GM19467 (cell line): ENCODE results near the gene ATP9A.
"Not testable (repeated sequence)": the region's sequence is repeated elsewhere in the genome, so short reads cannot be mapped to it uniquely, and the experiment has no call there.

Source experiments
- ATAC-seq: cut with Tn5 transposase; IDR thresholded peaks from one replicate; pipeline ENCODE4 v1.9.1; 2021; ENCODE audit warnings: mild to moderate bottlenecking, moderate library complexity; ENCODE audit not compliant: unreplicated experiment

ATP9A gene

DNA sequence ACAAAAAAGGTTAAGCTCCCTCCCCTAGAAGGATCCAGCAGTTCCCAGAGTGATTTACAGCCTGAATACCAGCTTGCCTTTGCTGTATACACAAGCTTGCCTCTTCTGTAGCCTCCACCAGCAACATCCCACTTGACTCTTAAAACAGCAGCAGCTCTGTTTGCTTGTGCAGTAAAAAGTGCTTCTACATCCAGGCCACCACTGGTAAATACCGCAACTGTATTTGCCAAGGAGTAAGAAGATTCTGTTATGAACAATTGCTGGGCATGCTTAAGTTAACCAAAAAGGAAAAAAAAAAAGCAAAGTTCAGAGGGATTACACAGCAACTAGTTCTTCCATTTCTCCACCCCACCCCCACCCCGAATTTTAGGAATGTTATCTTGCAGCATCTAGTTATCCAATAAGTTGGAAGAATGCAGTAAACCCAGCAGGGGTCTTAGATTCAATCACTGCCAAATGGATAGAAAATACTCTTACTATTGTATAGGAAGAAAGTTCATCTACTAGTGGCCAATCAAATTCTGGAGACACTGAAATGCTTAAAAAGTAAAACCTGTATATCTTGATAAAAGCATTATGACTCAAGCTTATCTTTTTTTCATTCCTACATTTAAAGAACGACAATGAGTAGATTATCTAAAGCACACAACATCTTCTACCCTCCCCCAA, 29.3 kb upstream of the ATP9A start:
- ATAC-seq, result no peak

DNA sequence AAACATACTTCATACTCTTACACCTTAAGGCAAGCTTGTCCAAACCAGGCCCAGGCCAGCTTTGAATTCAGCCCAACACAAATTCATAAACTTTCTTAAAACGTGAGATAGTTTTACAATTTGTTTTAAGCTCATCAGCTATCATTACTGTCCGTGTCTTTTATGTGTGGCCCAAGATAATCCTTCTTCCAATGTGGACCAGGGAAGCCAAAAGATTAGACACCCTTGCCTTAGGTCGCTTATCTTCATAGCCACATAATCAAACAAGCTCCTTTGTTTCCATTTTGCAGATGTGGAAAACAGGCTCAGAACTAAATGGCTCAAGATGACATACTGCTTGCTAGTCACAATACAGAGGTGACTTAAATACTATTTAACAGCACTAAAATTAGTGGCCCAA, 28.1 kb upstream of the ATP9A start:
- ATAC-seq, result no peak

DNA sequence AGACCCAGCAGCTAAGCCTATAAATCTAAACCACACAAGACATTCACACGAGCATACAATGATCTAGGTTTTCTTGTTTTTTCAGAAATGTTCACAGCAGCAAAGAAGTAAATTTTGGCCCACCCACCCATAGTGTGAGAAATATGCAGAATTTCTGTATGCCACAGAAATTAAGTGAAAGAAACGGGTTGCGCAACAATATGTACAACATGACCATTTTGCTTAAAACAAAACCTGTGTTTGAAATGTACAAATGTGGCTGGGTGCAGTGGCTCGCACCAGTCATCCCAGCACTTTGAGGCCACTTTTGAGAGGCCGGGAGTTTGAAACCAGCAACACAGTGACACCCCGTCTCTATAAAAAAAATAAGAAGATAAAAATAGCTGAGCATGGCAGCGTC, 24.8 kb upstream of the ATP9A start:
- ATAC-seq, result no peak

DNA sequence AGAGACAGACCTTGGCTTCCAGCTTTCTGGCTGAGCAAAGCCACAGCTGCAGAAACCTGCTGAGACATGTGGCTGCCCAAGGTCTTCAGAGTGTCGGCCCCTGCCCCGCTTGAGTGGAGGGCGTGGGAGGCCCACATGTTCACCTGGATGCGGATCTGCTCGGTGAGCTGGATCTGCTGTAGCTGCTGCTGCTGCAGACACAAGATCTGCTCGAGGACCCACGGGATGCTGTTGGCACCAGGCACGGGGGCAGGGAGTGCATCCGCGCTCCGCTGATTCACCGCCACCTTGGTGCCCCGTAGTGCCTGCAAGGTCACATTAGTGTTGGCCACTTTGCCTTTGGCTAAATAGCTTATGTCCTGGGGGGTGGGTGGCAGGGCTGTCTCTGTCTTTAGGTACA, 23.4 kb upstream of the ATP9A start:
- ATAC-seq, result no peak

DNA sequence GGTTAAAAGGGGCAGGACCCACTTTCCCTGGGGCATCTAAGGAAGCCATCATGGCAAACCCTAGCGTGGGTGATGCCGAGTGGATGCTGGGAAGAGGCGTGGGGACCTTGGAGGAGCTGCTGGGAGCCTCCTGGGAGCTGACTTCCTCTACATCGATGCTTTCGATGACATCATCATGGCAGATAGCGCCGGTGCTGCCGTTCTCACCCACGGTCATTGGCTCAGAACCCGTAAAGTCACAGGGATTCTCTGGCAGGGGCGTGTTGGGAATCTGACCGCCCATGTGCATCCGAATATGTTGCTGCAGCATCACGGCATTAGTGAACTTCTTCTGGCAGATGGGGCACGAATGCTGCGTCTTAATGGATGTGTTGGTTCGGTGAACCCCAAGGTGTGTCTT, 22.1 kb upstream of the ATP9A start:
- ATAC-seq, result no peak

DNA sequence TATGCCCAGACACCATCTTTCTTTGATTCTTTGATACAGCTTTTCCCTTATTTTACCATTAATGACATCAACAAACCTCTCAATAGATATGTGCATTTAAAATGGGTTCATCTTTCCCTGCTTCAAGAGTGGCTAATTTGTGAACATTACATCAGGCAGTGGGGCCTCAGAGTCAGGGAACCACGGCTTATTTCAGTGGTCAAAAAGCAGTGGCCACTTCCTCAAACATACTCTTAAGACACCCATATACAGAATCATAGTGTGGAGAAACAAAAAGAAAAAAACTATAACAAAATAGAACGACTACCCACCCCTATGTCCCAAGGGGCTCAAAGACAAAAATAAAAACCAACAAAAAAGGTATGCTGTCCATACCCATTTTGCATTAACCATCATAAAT, 21.2 kb upstream of the ATP9A start:
- ATAC-seq, result no peak

DNA sequence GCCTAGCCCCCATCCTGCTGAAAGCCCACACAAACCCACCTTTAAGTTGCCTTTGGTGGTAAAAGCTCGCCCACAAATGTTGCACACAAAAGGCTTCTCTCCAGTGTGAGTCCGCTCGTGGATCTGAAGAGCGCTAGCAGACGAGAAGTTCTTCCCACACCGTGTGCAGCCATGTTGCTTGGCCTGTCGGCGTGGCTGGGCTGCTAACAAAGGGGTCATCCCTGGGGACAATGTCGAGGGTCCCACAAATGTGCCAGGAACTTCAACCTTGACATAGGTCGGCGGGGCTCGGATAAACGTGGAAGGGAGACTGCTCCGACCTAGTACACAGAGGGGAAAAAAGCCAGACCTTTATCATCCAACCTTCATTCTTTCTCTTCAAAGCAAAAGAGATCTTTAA, 20.6 kb upstream of the ATP9A start:
- ATAC-seq, result no peak

DNA sequence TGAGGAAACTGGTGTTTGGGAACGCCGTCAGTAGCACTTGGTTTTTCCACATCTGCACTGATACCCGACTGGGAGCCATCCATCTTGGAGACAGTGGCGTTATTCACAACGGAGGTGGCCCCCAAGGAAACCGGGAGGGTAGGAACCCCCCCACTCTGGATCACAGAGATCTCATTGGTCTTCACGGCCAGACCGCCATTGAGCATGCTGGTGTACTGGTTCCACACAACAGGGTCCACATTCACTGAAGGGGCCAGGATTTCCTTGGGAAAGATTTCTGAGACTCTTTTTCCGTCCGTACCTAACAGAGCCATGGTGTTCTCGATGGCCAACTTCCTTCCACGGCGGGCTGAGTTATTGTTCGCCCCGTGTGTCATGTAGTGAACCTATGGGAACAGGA, 16.1 kb upstream of the ATP9A start:
- ATAC-seq, result no peak

DNA sequence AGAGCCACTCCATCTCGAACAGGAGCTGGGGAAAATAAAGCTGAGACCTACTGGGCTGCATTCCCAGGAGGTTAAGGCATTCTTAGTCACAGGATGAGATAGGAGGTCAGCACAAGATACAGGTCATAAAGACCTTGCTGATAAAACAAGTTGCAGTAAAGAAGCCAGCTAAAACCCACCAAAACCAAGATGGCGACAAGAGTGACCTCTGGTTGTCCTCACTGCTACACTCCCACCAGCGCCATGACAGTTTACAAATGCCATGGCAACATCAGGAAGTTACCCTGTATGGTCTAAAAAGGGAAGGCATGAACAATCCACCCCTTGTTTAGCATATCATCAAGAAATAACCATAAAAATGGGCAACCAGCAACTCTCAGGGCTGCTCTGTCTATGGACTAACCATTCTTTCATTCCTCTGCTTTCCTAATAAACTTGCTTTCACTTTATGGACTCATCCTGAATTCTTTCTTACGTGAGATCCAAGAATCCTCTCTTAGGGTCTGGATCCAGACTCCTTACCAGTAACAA, 10.1 kb upstream of the ATP9A start:
- ATAC-seq, result not testable (repeated sequence)

DNA sequence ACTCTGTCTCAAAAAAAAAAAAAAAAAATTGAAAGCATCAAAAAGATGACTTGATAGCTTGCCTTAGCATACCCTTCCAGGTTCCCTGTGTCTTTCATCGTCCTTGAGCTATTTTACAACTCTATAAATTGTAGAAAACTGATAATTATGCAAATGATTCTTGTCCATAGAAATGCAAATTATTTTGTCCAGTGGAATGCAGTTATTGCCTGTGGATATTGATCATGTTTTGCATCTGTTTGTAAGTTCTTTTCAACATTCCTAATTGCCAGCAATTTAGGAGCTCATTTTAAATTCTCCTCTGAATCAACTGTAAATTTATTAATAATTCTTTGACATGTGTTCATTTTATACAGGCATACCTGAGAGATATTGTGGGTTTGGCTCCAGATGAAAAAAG, 7.1 kb upstream of the ATP9A start:
- no peak for ATAC-seq

DNA sequence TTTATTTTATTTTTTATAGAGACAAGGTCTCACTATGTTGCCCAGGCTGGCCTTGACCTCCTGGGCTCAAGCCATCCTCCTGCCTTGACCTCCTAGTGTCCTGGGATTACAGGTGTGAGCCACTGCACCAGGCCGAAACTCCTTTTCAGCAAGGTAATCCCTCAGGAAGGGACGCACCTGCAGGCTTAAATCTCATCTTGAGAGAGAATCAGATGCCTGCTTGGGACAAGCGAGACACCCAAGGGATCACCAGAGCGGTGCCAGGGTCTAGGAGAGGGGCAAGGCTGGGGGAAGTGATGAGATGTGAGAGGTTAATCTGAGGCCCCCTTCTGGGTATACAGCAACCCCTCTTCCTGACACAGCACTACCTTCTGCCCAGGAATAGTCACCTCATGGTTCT, 4.0 kb upstream of the ATP9A start:
- no peak for ATAC-seq

DNA sequence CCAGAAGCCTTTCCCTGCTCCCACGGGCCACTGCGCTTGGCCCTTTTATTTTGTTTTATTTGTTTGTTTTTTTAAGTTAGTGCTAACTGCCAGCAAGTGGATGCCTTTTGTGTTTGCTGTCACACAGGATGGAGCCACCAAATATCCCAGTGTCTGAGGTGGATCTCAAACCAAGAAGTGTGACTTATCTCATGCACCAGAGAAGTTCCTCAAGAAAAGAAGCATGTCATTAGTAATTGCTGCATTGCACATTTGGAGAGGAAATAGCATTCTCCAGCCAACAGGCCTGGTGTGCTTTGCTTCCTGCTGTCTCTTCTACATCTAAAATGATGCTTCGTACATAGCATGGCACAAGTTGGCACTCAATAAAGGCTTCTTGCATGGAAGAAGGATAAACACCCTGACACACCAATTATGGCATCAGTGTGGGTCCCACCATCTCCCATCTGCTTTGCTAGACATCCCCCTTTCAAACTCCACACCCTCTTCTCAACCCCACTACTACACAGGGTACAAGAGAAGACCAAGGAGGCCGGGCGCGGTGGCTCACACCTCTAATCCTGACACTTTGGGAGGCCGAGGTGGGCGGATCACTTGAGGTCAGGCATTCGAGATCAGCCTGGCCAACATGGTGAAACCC, 1.9 kb upstream of the ATP9A start:
- no peak for ATAC-seq

DNA sequence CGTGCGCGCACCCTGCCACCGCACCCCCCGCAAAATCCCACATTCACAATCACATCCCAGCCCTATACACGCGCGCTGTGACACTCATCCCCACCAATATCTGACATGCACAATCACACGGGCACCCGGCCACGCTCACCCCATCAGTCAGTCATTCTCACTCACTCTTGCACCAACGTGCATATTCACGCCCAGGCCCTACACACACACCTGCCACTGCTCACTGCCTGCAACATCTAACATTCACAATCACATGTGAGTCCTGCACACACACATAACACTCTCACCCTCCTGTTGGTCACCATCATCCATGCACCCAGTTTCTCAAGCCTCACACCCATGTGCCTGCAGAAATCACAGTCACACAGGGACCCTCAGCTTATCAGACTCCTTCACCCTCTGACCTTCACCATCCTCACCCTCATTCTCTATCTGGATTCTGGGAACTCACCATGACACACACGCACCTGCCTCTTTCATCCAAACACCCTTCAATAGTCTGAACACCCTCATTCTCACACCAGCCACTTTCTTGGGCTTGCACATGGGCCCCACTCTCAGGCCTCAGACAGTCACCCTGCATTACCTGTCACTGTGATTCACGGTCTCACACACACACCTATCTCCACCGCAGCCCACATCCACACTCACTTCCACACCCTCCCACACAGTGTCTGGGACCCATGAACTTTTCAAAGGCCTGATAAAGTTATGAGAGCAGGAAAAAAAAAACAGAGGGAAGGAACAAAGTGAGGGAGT, 748 bp upstream of the ATP9A start:
- no peak for ATAC-seq

DNA sequence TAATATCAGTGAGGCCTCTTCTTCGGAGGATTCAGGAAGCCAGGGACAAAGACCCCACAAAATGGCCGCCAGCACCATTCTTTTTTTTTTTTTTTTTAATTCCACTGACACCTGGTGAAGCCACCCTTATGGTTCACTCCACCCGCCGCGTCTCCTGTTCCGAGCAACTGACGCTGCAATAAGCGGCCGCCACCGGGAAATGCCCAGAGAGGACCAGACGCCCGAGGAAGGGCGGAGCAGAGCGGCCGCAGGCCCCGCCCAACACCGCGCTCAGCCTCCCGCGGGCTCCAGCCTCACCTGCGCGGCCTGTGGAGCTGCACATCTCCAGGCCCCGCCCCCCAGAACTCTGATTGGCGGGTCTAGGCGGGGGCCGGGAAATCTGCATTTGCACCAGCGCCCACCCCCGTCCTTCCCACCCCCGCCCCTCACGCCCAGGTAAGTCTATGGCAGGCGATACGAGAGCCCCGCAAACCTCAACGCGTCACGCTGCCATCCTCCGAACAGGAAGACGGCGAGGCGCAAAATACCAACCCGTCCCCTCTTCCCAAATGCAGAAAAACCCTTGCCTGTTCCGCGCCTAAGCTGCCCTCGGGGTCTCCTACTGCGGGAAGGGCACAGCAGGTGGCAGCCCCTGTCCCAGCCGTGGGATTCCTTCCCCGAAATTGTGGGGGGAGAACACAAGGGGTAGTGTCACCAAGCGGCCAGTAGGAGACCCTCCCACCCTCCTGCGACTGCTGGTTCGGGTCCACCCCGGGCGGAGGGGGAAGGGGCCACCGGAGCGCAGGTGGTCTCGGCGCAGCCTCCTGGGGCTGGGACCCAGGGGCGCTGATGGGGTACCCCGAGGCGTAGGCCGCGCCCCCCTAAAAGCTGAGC, 960 bp downstream of the ATP9A start:
- ATAC-seq, result no peak

DNA sequence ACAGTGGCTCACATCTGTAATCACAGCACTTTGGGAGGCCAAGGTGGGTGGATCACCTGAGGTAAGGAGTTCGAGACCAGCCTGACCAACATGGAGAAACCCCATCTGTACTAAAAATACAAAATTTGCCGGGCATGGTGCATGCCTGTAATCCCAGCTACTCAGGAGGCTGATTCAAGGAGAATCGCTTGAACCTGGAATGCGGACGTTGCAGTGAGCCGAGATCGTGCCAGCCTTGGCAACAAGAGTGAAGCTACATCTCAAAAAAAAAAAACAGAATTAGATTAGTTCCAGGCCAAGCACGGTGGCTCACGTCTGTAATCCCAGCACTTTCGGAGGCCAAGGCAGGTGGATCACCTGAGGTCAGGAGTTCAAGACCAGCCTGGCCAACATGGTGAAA, 2.8 kb downstream of the ATP9A start:
- ATAC-seq, result not testable (repeated sequence)

DNA sequence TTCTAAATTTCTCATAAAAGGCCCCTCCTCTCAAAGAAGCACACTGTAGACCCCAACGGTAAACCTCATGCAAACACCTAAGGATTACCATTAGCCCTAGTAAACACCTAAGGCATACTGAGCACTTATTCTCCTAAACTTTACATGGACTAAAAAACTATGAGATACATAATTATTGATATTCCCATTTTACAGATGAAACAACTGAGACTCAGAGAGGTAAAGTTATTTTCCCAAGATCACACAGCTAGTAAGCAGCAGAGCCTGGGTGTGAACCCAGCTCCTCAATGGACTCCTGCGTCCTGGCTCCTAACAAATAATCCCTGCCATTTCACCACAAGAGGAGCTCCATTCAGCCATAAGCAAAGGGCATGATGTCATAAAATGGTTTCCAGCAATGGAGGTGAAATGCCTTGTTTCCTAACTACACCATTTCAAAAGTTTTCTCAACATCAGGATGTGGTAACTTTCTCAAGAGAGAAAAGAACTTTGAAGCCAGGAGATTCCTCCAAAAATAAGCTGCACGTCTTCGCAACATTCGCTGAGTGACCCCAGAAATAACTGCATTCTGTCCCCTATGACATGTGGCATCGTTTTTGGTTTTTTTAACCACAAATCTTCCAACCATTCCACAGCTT, 4.1 kb downstream of the ATP9A start:
- no peak for ATAC-seq

DNA sequence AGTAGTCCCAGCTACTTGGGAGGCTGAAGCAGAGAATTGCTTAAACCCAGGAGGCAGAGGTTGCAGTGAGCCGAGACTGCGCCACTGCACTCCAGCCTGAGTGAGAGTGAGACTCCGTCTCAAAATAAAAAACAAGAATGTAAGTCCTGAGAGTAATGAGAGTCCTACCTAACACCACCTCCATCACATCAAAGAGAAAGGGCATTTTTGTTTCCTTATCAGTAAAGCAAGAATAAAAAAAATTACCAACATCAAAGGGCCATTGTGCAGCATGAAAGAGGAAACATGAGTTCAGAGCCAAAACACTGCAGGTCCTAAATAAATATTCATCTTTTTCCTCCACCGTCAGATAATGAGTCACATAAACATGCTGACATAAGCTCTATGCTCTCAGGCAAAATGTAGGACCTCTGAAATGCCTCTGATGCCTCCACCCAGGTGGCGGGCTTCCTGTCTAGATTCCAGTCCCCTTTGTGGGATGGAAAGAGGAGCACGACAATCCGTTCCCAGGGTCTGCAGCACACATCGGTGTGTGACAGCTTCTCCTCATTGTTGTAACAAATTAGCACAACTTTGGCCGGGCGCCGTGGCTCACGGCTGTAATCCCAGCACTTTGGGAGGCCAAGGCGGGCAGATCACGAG, 7.2 kb downstream of the ATP9A start:
- ATAC-seq, result no peak

DNA sequence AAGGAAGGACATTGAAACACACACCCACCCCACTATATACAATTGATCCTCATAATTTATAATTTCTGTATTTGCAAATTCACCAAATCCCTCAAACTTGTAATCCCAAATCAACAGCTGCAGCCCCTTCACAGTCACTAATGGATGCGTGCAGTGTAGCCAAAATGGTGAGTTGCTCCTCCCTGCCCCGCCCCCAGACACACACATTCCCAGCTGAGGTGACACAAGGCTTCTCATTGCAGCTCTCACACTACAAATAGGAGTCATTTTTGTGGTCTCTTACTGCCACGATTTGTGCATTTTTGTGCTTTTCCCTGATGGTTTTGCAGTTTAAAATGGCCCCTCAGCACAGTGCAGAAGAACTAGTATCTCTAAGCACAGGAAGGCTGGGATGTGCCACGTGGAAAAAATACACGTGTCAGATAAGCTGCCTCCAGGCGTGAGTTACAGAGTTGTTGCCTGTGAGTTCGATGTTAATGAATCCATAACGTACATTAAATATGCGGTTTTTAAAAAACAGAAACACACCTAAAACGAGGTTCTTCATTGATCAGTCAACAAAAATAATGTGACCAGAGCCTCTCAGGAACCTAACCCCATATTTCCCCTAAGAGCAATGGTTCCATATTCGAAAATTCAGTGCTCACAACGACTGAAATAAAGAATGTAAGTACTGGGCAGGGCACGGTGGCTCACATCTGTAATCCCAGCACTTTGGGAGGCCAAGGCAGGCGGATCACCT, 8.2 kb downstream of the ATP9A start:
- ATAC-seq, result no peak

DNA sequence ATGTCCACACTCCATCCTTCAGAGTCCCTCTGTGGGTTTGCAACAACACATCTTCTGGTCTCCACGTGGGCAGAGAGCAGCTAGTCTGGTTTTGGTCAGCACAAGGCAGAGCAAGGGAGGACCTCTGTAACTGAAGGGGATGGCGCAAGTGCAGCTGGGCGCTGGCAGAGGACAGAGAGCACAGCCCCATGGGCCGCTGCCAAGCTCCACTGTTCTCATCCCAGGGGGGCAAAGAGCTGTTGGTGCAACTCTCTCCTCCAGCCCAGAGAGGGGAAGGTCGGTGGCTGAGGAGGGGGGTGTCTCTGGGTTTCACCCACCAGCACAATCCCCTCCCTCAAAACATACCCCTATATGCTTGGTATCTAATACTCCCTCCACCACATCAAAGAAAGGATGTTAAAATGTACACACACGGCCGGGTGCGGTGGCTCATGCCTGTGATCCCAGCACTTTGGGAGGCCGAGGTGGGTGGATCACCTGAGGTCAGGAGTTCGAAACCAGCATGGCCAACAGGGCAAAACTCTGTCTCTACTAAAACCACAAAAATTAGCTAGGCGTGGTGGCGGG, 9.1 kb downstream of the ATP9A start:
- ATAC-seq, result no peak
